Activated CD4-positive, CD25-positive, alpha-beta regulatory T cell treated with anti-CD3 and anti-CD28 coated beads, Interleukin-2, amount 50 U/mL, for 16 hours (primary cell): Measurements from ENCODE around the gene CAMKK1.

ENCODE experiments used
- DNase-seq: peaks from one replicate; pipeline ENCODE4 v3.0.0-alpha.2; 2020; ENCODE audit warnings: low read depth, low spot score

Gene CAMKK1

GRCh38 chr17:3918372-3919122, 25.7 kb upstream of the CAMKK1 start:
- DNase-seq = no peak

- no peak for DNase-seq
Observed at GRCh38 chr17:3917391-3917931, 24.6 kb upstream of the CAMKK1 start.

- DNase-seq = no peak
Observed at GRCh38 chr17:3916825-3917224, 24.0 kb upstream of the CAMKK1 start.

GRCh38 chr17:3915995-3916696, 23.3 kb upstream of the CAMKK1 start, which contains the start of gene P2RX1:
Gene P2RX1, minus strand, starts transcription at chr17:3916465. Its CDS starts 240 bp downstream, at chr17:3916225.
- DNase-seq = no peak

- no peak for DNase-seq
Observed at GRCh38 chr17:3915581-3915994, 22.7 kb upstream of the CAMKK1 start.

- DNase-seq = no peak
Observed at GRCh38 chr17:3914312-3914670, 21.4 kb upstream of the CAMKK1 start.

GRCh38 chr17:3913531-3914311, 20.9 kb upstream of the CAMKK1 start:
- DNase-seq = peak; percentile 57

- no peak for DNase-seq
Observed at GRCh38 chr17:3912827-3913226, 20.0 kb upstream of the CAMKK1 start.

GRCh38 chr17:3911271-3912053, 18.6 kb upstream of the CAMKK1 start:
- DNase-seq = no peak

- no peak for DNase-seq
Observed at GRCh38 chr17:3910420-3911270, 17.8 kb upstream of the CAMKK1 start.

- DNase-seq = no peak
Observed at GRCh38 chr17:3909257-3909656, 16.4 kb upstream of the CAMKK1 start.

GRCh38 chr17:3907483-3908216, 14.8 kb upstream of the CAMKK1 start:
- no peak for DNase-seq

GRCh38 chr17:3906881-3907280, 14.0 kb upstream of the CAMKK1 start:
- DNase-seq = no peak

GRCh38 chr17:3905017-3905520, 12.2 kb upstream of the CAMKK1 start:
- DNase-seq = no peak

GRCh38 chr17:3904501-3904900, 11.6 kb upstream of the CAMKK1 start:
- DNase-seq = no peak

GRCh38 chr17:3903881-3904290, 11.0 kb upstream of the CAMKK1 start:
- no peak for DNase-seq

GRCh38 chr17:3903051-3903825, 10.4 kb upstream of the CAMKK1 start:
- no peak for DNase-seq

GRCh38 chr17:3900646-3901045, 7.8 kb upstream of the CAMKK1 start:
- no peak for DNase-seq

GRCh38 chr17:3897731-3898130, 4.9 kb upstream of the CAMKK1 start:
- DNase-seq = no peak
